PFSK-1 (cell line): ENCODE results near the gene DPP6.

Experiments
- FOXP2 ChIP-seq: optimal IDR thresholded peaks from 2 replicates; pipeline ENCODE3; 2011; ENCODE audit warnings: borderline replicate concordance, control low read depth, inconsistent platforms; ENCODE audit not compliant: insufficient read depth; ENCODE audit errors: extremely low read length, extremely low read depth
- POLR2AphosphoS5 ChIP-seq: IDR thresholded peaks from 2 replicates; pipeline ENCODE4 v1.6.1; 2012; ENCODE audit warnings: low read depth, mild to moderate bottlenecking, control low read depth, low read length, moderate library complexity
- SIN3A ChIP-seq: IDR thresholded peaks from 2 replicates; pipeline ENCODE4 v1.6.1; 2012; ENCODE audit warnings: mild to moderate bottlenecking, low read length, moderate library complexity, borderline replicate concordance; ENCODE audit not compliant: insufficient read depth
- TAF1 ChIP-seq: IDR thresholded peaks from 2 replicates; pipeline ENCODE4 v1.6.1; 2012; ENCODE audit warnings: low read length, control low read depth, borderline replicate concordance; ENCODE audit not compliant: insufficient read depth
- TF ChIP-seq, protein P1 (sequence below), 2 experiments: IDR thresholded peaks; 2 replicates each; pipeline versions ENCODE4 v1.6.1 to v1.8.0; 2011 to 2012; ENCODE audit warnings: low read depth in 2 of 2, low read length in 2 of 2, control low read depth in 1 of 2, inconsistent platforms in 1 of 2, mild to moderate bottlenecking in 1 of 2, moderate library complexity in 1 of 2; ENCODE audit not compliant: insufficient read depth in 1 of 2

DNA sequence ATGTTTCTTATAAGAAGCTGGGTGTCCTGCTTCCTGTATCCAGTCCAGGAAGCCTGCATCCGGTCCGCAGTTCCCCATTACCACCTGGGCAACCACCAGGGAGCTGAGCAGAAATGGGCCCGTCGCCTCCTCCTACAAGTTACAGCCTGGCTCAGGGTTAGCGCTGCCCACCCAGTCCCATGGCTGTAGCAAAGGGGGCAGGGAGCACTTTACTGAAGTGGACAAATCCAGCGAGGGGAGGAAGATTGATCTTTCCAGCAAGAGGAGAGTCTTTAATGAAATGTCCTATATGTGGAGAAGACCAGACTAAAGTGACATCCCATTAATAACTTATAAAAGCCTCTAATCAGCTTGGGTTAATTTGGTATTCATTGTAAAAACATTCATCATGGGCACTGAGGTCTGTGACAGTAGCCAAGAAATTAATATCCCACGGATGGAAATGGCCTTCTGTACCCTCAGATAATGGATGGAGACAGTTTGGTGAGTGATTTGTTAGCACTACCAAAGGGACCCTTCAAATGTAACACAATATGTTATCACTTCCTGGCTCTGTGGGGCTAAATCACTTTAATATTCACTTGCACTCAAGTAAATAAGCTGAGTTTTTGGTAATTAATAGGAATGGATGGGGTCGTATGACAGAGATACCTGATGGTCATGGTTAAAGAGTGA lies 627.3 kb downstream of the DPP6 start:
- TF ChIP-seq POLR2AphosphoS5, result no peak
- no peak for TF ChIP-seq TAF1
- TF ChIP-seq, protein P1, sequence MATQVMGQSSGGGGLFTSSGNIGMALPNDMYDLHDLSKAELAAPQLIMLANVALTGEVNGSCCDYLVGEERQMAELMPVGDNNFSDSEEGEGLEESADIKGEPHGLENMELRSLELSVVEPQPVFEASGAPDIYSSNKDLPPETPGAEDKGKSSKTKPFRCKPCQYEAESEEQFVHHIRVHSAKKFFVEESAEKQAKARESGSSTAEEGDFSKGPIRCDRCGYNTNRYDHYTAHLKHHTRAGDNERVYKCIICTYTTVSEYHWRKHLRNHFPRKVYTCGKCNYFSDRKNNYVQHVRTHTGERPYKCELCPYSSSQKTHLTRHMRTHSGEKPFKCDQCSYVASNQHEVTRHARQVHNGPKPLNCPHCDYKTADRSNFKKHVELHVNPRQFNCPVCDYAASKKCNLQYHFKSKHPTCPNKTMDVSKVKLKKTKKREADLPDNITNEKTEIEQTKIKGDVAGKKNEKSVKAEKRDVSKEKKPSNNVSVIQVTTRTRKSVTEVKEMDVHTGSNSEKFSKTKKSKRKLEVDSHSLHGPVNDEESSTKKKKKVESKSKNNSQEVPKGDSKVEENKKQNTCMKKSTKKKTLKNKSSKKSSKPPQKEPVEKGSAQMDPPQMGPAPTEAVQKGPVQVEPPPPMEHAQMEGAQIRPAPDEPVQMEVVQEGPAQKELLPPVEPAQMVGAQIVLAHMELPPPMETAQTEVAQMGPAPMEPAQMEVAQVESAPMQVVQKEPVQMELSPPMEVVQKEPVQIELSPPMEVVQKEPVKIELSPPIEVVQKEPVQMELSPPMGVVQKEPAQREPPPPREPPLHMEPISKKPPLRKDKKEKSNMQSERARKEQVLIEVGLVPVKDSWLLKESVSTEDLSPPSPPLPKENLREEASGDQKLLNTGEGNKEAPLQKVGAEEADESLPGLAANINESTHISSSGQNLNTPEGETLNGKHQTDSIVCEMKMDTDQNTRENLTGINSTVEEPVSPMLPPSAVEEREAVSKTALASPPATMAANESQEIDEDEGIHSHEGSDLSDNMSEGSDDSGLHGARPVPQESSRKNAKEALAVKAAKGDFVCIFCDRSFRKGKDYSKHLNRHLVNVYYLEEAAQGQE (IDR thresholded peaks at IDR 0.05; ENCODE audit: insufficient read depth in 1 of 2, low read depth in 2 of 2, low read length in 2 of 2), result no peak
- TF ChIP-seq SIN3A, result no peak
- no peak for TF ChIP-seq FOXP2
